OCI-LY7 (cell line): ENCODE results near the gene ZKSCAN7. TPM values are rescaled to one million over a fixed set of nuclear protein-coding genes. Genes with fewer than 3 reads are reported as not detected.

Experiments used
- BruUV-seq: library from RNA; stranded (reverse); fragments of 400-500 nt; replicated peaks from 2 replicates; lab custom pipeline; 2021; lab: Mats Ljungman, UMichigan
- CTCF ChIA-PET: fragments of 300-600 bp; sonication (Branson Sonifier 250); formaldehyde crosslinking; loops from one replicate; lab custom pipeline; 2022; ENCODE audit warnings: antibody characterized with exemption; ENCODE audit not compliant: unreplicated experiment; lab: Charles Lee
- POLR2A ChIA-PET: fragments of 300-600 bp; sonication (Branson Sonifier 250); formaldehyde crosslinking; loops from one replicate; lab custom pipeline; 2022; ENCODE audit warnings: antibody characterized with exemption; lab: Charles Lee
- DNase-seq: peaks from one replicate; pipeline ENCODE4 v3.0.0-alpha.2; 2015; ENCODE audit warnings: low spot score
- H2AFZ ChIP-seq: fragments of 200-600 bp; sonication (generic), shearing (Covaris generic); 2 replicates; pipeline ENCODE4 v1.6.1; 2014; ENCODE audit warnings: mild to moderate bottlenecking, antibody characterized with exemption, low read length, moderate library complexity
- H3K27ac ChIP-seq: fragments of 200-600 bp; sonication (generic); 2 replicates; pipeline ENCODE4 v1.5.1; 2014; ENCODE audit warnings: mixed run types, low read depth, mild to moderate bottlenecking, moderate library complexity, low read length, inconsistent platforms; ENCODE audit not compliant: poor library complexity, severe bottlenecking
- H3K36me3 ChIP-seq: fragments of 200-600 bp; sonication (generic); 2 replicates; pipeline ENCODE4 v1.6.1; 2014; ENCODE audit warnings: mild to moderate bottlenecking, antibody characterized with exemption, low read length, moderate library complexity, mixed read lengths; ENCODE audit not compliant: insufficient read depth
- H3K4me1 ChIP-seq: fragments of 200-600 bp; sonication (generic); 2 replicates; pipeline ENCODE4 v1.5.1; 2014; ENCODE audit warnings: mild to moderate bottlenecking, low read length; ENCODE audit not compliant: insufficient read depth, poor library complexity, severe bottlenecking
- H3K4me2 ChIP-seq: fragments of 200-600 bp; sonication (generic); 2 replicates; pipeline ENCODE4 v1.6.1; 2014; ENCODE audit warnings: mild to moderate bottlenecking, low read length
- H3K4me3 ChIP-seq: fragments of 200-600 bp; sonication (generic); 2 replicates; pipeline ENCODE4 v1.5.1; 2014; ENCODE audit warnings: mild to moderate bottlenecking, low read depth, low read length; ENCODE audit not compliant: poor library complexity, severe bottlenecking
- H3K79me2 ChIP-seq: fragments of 200-600 bp; sonication (generic); 2 replicates; pipeline ENCODE4 v1.6.1; 2016; ENCODE audit warnings: low read depth, mild to moderate bottlenecking, low read length, moderate library complexity, mixed read lengths; ENCODE audit not compliant: insufficient read depth
- H3K9me2 ChIP-seq: fragments of 200-600 bp; sonication (generic); 2 replicates; pipeline ENCODE4 v1.6.1; 2016; ENCODE audit warnings: mild to moderate bottlenecking, low read length, mixed read lengths; ENCODE audit not compliant: insufficient read depth
- H3K9me3 ChIP-seq: fragments of 200-600 bp; sonication (generic); 2 replicates; pipeline ENCODE4 v1.6.1; 2014; ENCODE audit warnings: mild to moderate bottlenecking, mixed run types, low read length, mixed read lengths
- H4K20me1 ChIP-seq: fragments of 200-600 bp; sonication (generic); 2 replicates; pipeline ENCODE4 v1.6.1; 2014; ENCODE audit warnings: mild to moderate bottlenecking, antibody characterized with exemption, low read length, moderate library complexity, mixed read lengths; ENCODE audit not compliant: insufficient read depth
- EZH2phosphoT487 ChIP-seq: fragments of 200-600 bp; sonication (generic); IDR thresholded peaks from 2 replicates; pipeline ENCODE4 v1.6.1; 2018; ENCODE audit warnings: low read depth, borderline replicate concordance, mild to moderate bottlenecking, mixed run types, antibody characterized with exemption, low read length, moderate library complexity, mixed read lengths
- intact Hi-C: fragments of 100-400 bp; cut with micrococcal nuclease; formaldehyde crosslinking; loops from one replicate; pipeline ENCODE4 v1.10.0; 2022; ENCODE audit not compliant: unreplicated experiment
- total RNA-seq, 2 experiments: library from RNA; depleted of rRNA in 1 of 2; stranded (reverse); fragments of >200 nt in 1 of 2; shearing (Covaris generic) in 1 of 2; gene quantifications; 2 replicates each; pipeline ENCODE4 v1.2.3, GENCODE V29; 2014 to 2022
- TF ChIP-seq, protein P1 (sequence below): fragments of 200-600 bp; sonication (generic); conservative IDR thresholded peaks from 2 replicates; pipeline ENCODE4 v1.5.1; 2014; ENCODE audit warnings: mild to moderate bottlenecking, antibody characterized with exemption, low read length, moderate library complexity, mixed read lengths

The ZKSCAN7 gene
- total RNA-seq, 2 experiments from 2014 or later, result not detected

DNA sequence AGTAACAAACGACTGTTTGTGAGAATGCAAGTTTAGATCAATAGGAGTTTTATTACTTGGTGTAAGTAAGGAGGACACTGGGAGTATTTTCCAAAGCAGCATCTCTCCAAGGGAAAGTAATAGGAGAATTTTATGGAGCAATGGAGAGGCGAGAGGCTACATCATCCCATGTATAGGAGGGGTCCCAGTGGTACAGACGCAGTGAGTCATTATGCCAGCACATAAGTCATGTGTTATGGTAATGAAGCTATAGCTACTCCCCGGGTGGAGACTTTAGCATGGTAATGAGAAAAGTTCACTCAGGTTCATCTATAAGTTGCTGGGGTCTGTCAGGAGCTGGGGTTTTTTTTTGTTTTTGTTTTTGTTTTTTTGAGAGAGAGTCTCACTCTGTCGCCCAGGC is 48.0 kb upstream of the ZKSCAN7 start:
- Histone ChIP-seq H3K4me2 (no peak overlapping the region), H3K27ac (no peak overlapping the region), H3K4me1 (peaks cover 6% of the 10 kb centered on the region), H4K20me1 (no peaks in the 10 kb centered on the region), H3K9me2 (no peaks in the 10 kb centered on the region), H2AFZ (no peak overlapping the region), H3K9me3 (no peaks in the 10 kb centered on the region), H3K4me3 (no peak overlapping the region), H3K79me2 (peaks cover 11% of the 10 kb centered on the region; the same call in 1 of the 2 replicates), H3K36me3 (no peaks in the 10 kb centered on the region; the same call in 1 of the 2 replicates)
- ChIA-PET POLR2A (no interaction called here), CTCF (no interaction called here)
- BruUV-seq, result no TSS peak
- TF ChIP-seq, protein P1, sequence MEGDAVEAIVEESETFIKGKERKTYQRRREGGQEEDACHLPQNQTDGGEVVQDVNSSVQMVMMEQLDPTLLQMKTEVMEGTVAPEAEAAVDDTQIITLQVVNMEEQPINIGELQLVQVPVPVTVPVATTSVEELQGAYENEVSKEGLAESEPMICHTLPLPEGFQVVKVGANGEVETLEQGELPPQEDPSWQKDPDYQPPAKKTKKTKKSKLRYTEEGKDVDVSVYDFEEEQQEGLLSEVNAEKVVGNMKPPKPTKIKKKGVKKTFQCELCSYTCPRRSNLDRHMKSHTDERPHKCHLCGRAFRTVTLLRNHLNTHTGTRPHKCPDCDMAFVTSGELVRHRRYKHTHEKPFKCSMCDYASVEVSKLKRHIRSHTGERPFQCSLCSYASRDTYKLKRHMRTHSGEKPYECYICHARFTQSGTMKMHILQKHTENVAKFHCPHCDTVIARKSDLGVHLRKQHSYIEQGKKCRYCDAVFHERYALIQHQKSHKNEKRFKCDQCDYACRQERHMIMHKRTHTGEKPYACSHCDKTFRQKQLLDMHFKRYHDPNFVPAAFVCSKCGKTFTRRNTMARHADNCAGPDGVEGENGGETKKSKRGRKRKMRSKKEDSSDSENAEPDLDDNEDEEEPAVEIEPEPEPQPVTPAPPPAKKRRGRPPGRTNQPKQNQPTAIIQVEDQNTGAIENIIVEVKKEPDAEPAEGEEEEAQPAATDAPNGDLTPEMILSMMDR, result no peak
- intact Hi-C loops, result no loop called here
- DNase-seq, result no peak

DNA sequence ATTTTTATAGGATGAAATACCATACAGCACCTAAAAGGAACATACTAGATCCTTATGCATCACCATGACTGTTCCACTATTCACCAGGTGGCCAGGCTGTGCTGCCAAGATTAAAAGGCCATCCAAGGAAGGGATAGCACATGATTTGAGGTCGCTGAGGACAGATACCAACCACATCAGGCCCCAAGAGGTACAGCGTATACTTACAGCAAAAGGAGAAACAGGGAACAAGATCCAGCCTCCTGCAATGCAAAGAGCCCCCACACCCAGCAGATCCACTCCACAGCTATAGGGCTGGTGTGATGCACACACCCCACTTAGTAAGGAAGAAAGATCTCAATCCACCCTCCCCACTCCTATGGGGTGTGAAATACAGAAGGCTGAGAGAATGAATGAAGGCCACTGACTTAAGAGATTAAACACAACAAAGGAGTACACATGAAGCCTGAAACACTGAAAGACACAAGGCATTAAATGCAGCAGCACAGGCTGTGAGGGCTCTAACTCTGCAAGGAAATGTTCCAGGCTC is 45.5 kb upstream of the ZKSCAN7 start:
- peak overlapping the region; percentile 43; the same call in 1 of the 2 replicates for H2AFZ ChIP-seq
- H3K9me2 ChIP-seq, result no peaks in the 10 kb centered on the region
- intact Hi-C loops, result no loop called here
- ChIA-PET CTCF (no interaction called here), POLR2A (no interaction called here)
- no peaks in the 10 kb centered on the region for H3K9me3 ChIP-seq
- no peak for DNase-seq
- H3K4me2 ChIP-seq, result peak overlapping the region; percentile 62
- BruUV-seq, result no TSS peak
- H3K79me2 ChIP-seq, result peaks cover 11% of the 10 kb centered on the region; the same call in 1 of the 2 replicates
- H3K4me1 ChIP-seq, result peaks cover 6% of the 10 kb centered on the region
- TF ChIP-seq EZH2phosphoT487, result no peak
- no peaks in the 10 kb centered on the region for H4K20me1 ChIP-seq
- peak overlapping the region; percentile 82 for H3K4me3 ChIP-seq
- no peaks in the 10 kb centered on the region; the same call in 1 of the 2 replicates for H3K36me3 ChIP-seq
- H3K27ac ChIP-seq, result peak overlapping the region; percentile 11

- ChIA-PET CTCF (no interaction called here), POLR2A (no interaction called here)
- intact Hi-C loops, result loop anchor here (2.0 to 10.0 kb wide), 2 partner anchors 33 to 175 kb away; partner anchors contain the start of genes TCAIM and ZNF445
These were observed 45.0 kb upstream of the ZKSCAN7 start for GRCh38 chr3:44510000-44510368.

More at GRCh38 chr3:44510000-44510368, 45.0 kb upstream of the ZKSCAN7 start:
- Histone ChIP-seq H3K4me1 (peaks cover 6% of the 10 kb centered on the region), H3K79me2 (peaks cover 11% of the 10 kb centered on the region; the same call in 1 of the 2 replicates), H3K9me3 (no peaks in the 10 kb centered on the region), H3K27ac (peak overlapping the region; percentile 33), H3K36me3 (no peaks in the 10 kb centered on the region; the same call in 1 of the 2 replicates), H2AFZ (peak overlapping the region; percentile 43), H3K4me3 (peak overlapping the region; percentile 82), H3K4me2 (peak overlapping the region; percentile 62), H4K20me1 (no peaks in the 10 kb centered on the region), H3K9me2 (no peaks in the 10 kb centered on the region)
- TSS peak; percentile 76 for BruUV-seq
- peak; percentile 59 for DNase-seq
- TF ChIP-seq EZH2phosphoT487, result no peak
- TF ChIP-seq, protein P1, result no peak
